GM12892 (cell line): ENCODE results near the gene ACR.

Experiments
- POLR2A ChIP-seq: IDR thresholded peaks from 2 replicates; pipeline ENCODE4 v1.6.1; 2011; ENCODE audit warnings: low read depth, low read length, control low read depth
- POLR2AphosphoS5 ChIP-seq: IDR thresholded peaks from 2 replicates; pipeline ENCODE4 v1.6.1; 2011; ENCODE audit warnings: low read depth, low read length, control low read depth
- TAF1 ChIP-seq: IDR thresholded peaks from 2 replicates; pipeline ENCODE4 v1.6.1; 2011; ENCODE audit warnings: low read depth, mild to moderate bottlenecking, control low read depth, low read length, borderline replicate concordance

DNA sequence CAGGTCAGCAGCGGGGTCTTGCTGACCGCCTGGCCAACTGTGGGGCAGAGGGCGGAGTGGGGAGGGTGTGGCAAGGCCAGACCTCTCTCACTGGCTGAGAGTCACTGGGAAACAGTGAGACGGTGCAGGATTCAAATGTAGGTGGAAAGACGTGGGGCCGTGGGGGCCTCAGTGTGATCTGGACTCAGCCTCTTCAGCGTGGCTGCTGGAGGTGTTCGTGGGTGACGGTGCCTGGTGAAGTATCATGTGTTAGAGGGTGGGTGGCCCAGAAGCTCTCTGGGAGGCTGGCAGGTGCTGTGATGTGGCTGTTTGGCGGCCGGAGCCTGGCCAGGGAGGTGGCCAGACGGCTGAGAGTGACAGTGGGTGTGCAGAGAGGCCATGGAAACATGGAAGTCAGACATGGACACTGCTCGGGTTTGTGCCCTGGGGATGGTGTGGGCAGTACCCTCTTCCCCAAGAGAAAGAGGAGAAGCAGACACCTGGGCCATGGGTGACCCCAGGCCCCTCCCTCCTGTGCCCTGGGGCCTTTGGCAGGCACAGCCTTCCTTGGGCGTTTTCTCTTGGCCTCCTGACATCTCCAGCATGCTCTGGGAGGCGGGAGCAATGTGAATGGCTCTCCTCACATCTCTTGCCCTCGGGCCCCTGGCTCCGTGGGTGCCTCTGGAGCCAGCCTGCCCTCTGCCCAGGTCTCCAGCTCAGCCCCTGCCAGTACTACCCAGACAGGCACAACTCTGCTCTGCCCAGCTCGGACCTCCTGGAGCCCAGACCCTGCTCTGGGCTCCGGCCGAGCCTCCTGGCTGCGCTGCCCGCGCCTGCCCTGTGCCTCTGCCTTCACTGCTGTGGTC is 10.1 kb upstream of the ACR start:
- TF ChIP-seq POLR2A = no peak
- no peak for TF ChIP-seq POLR2AphosphoS5
- TF ChIP-seq TAF1 = no peak
